ENCODE measurements around the gene DESI1. TPM values are rescaled to one million over a fixed set of nuclear protein-coding genes. Genes with fewer than 3 reads are reported as not detected.

The DESI1 gene
- total RNA-seq, 2 donors from 2014 or later: 21.9 to 22.9 TPM

Other genes starting within 250 kb of the DESI1 start
- gene TEF, start 239.1 kb downstream of the DESI1 start, total RNA-seq: 10 to 100 TPM; 21.4 to 23.1 TPM
- 10 to 100 TPM; 45.5 to 56.5 TPM for gene TOB2, start 174.2 kb downstream of the DESI1 start, total RNA-seq
- 10 to 100 TPM; 13.8 to 28.7 TPM for gene PHF5A, start 152.4 kb downstream of the DESI1 start, total RNA-seq
- 10 to 100 TPM; 52.1 to 57.8 TPM for gene ACO2, start 151.9 kb downstream of the DESI1 start, total RNA-seq
- 10 to 100 TPM; 17.6 to 38.1 TPM for gene POLR3H, start 76.6 kb downstream of the DESI1 start, total RNA-seq
- 100 to 1,000 TPM in 1 of 2 donors, 10 to 100 TPM in 1; 73.2 to 112 TPM for gene CSDC2, start 60.0 kb downstream of the DESI1 start, total RNA-seq
- 10 to 100 TPM; 24.9 to 25.3 TPM for gene PMM1, start 31.2 kb downstream of the DESI1 start, total RNA-seq
- 100 to 1,000 TPM; 126 to 131 TPM for gene XRCC6, start 252 bp upstream of the DESI1 start, total RNA-seq
- gene SNU13, start 67.8 kb upstream of the DESI1 start, total RNA-seq: 10 to 100 TPM; 92.9 to 95.7 TPM
- gene MEI1, start 78.5 kb upstream of the DESI1 start, total RNA-seq: 1 to 10 TPM; 1.8 to 3.8 TPM
- 1 to 10 TPM; 1.6 to 5.3 TPM for gene CCDC134, start 179.6 kb upstream of the DESI1 start, total RNA-seq
- gene SREBF2, start 212.1 kb upstream of the DESI1 start, total RNA-seq: 10 to 100 TPM; 48.3 to 65.3 TPM